Body of pancreas (tissue), 4 donors: ENCODE results near the gene CEACAM19.

Source experiments
- POLR2A ChIP-seq, 3 donors: fragments of 450-650 bp; IDR thresholded peaks; one replicate each; pipeline ENCODE4 v1.6.1; 2016; ENCODE audit warnings: antibody characterized with exemption in 3 of 3, mild to moderate bottlenecking in 2 of 3
- TF ChIP-seq, protein P1 (sequence below), 7 experiments: fragments of 450-650 bp in 4 of 7; fragments of 200-600 bp in 3 of 7; sonication (generic) in 3 of 7; IDR thresholded peaks; one replicate each; pipeline ENCODE4 v1.5.1; 2016 to 2019; ENCODE audit warnings: antibody characterized with exemption in 7 of 7

DNA sequence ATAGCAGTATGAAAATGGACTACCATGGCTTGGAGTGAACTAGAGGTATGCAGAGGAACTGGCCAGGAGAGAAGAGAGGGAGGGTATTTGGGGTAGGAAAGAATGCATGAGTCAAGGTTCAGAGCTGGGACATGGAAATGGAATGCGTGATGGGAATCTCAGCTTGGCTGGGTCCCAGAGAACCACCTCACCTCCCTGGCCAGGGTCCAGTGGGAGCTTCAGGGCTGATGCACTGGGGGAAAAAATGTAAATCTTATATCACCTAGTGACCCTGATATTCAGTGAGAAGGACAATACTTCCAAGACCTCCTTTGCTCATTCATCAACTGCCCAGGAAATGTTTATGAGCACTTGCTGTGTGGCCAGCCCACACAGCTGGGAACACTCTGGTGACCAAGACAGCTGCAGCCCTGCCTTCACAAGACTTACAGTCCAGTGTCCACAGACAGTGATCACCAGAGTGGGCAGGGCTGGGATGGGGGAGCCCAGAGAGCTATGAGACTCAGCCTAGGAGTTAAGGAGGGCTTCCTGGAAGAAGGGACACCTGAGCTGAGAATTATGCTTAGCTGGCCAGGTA, 45.1 kb upstream of the CEACAM19 start:
- TF ChIP-seq, protein P1, sequence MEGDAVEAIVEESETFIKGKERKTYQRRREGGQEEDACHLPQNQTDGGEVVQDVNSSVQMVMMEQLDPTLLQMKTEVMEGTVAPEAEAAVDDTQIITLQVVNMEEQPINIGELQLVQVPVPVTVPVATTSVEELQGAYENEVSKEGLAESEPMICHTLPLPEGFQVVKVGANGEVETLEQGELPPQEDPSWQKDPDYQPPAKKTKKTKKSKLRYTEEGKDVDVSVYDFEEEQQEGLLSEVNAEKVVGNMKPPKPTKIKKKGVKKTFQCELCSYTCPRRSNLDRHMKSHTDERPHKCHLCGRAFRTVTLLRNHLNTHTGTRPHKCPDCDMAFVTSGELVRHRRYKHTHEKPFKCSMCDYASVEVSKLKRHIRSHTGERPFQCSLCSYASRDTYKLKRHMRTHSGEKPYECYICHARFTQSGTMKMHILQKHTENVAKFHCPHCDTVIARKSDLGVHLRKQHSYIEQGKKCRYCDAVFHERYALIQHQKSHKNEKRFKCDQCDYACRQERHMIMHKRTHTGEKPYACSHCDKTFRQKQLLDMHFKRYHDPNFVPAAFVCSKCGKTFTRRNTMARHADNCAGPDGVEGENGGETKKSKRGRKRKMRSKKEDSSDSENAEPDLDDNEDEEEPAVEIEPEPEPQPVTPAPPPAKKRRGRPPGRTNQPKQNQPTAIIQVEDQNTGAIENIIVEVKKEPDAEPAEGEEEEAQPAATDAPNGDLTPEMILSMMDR (IDR thresholded peaks at IDR 0.05): no peak
- peak in 1 of 3 donors; percentile 29 for TF ChIP-seq POLR2A (IDR thresholded peaks at IDR 0.05)
